K562 (cell line): ENCODE measurements around the gene CCL16. TPM values are rescaled to one million over a fixed set of nuclear protein-coding genes. Genes with fewer than 3 reads are reported as not detected.

Source experiments
- ATAC-seq: fragments of 200-7000 bp; cut with Tn5 transposase; 3 replicates; pipeline ENCODE4 v1.9.1; 2020; ENCODE audit warnings: moderate library complexity
- BruUV-seq: library from RNA; stranded (reverse); fragments of 400-500 nt; replicated peaks from 2 replicates; lab custom pipeline; 2021; lab: Mats Ljungman, UMichigan
- CTCF ChIA-PET: fragments of 300-600 bp; formaldehyde crosslinking; extraction: SDS; loops from one replicate; lab custom pipeline; 2021; ENCODE audit warnings: low intra/inter-chr PET ratio; lab: Yijun Ruan, JAX
- POLR2A ChIA-PET: fragments of 300-600, 350-650 bp; sonication (Branson Sonifier 250); formaldehyde crosslinking; extraction: SDS; loops from one replicate; lab custom pipeline; 2021; ENCODE audit warnings: antibody characterized with exemption, inconsistent platforms; lab: Yijun Ruan, JAX
- DNase-seq, 4 experiments: peaks; one replicate each; pipeline versions ENCODE4 v3.0.0 to v3.0.0-alpha.2; 2011 to 2018; ENCODE audit warnings: low spot score in 3 of 4, mixed read lengths in 3 of 4; ENCODE audit errors: extremely low read depth in 1 of 4
- FAIRE-seq: peaks from 2 replicates; lab custom pipeline; 2011; peaks lifted over from hg19 to GRCh38; lab: Jason Lieb, UNC
- H2AFZ ChIP-seq: 2 replicates; pipeline ENCODE4 v1.6.0; 2011; ENCODE audit warnings: low read depth, low read length, control low read depth, inconsistent platforms
- H3K27ac ChIP-seq: fragments of 200-600 bp; 3 replicates; pipeline ENCODE4 v1.8.0; 2011; ENCODE audit warnings: low read depth, mild to moderate bottlenecking, control low read depth, inconsistent platforms, low read length, moderate library complexity, mixed read lengths; ENCODE audit errors: extremely low read depth
- H3K27me3 ChIP-seq, 2 experiments: fragments of 300-600 bp in 1 of 2; 2 replicates in 1 of 2; 3 replicates in 1 of 2; pipeline versions ENCODE4 v1.6.0 to v1.8.0; 2011; ENCODE audit warnings: inconsistent platforms in 2 of 2, low read length in 2 of 2, mild to moderate bottlenecking in 1 of 2, mixed read lengths in 1 of 2, moderate library complexity in 1 of 2; ENCODE audit not compliant: control insufficient read depth in 2 of 2, insufficient read depth in 2 of 2
- H3K36me3 ChIP-seq: fragments of 300-600 bp; 3 replicates; pipeline ENCODE4 v1.8.0; 2011; ENCODE audit warnings: mild to moderate bottlenecking, low read length, inconsistent platforms; ENCODE audit not compliant: control insufficient read depth, insufficient read depth
- H3K4me1 ChIP-seq, 2 experiments: fragments of 200-600 bp in 1 of 2; replicated peaks in 1 of 2; 2 replicates in 1 of 2; 3 replicates in 1 of 2; pipeline versions ENCODE4 v1.5.1 to v1.8.0; 2011; ENCODE audit warnings: inconsistent platforms in 2 of 2, low read length in 2 of 2, mild to moderate bottlenecking in 1 of 2, mixed read lengths in 1 of 2, moderate library complexity in 1 of 2; ENCODE audit not compliant: control insufficient read depth in 2 of 2, insufficient read depth in 2 of 2
- H3K4me2 ChIP-seq: 2 replicates; pipeline ENCODE4 v1.6.1; 2011; ENCODE audit warnings: low read length, control low read depth, inconsistent platforms, mixed read lengths; ENCODE audit not compliant: insufficient read depth
- H3K4me3 ChIP-seq: fragments of 200-600 bp; sonication (generic), shearing (Covaris generic); 2 replicates; pipeline ENCODE4 v1.5.1; 2016; ENCODE audit warnings: control low read depth, inconsistent platforms
- H3K79me2 ChIP-seq: fragments of 200-600 bp; 3 replicates; pipeline ENCODE4 v1.8.0; 2011; ENCODE audit warnings: low read length, inconsistent platforms; ENCODE audit not compliant: control insufficient read depth, insufficient read depth
- H3K9ac ChIP-seq, 2 experiments: 2 replicates each; pipeline versions ENCODE4 v1.6.0 to v1.6.1; 2011; ENCODE audit warnings: low read depth in 2 of 2, low read length in 2 of 2, control low read depth in 1 of 2, inconsistent platforms in 1 of 2, mild to moderate bottlenecking in 1 of 2, mixed read lengths in 1 of 2; ENCODE audit not compliant: insufficient read depth in 1 of 2
- H3K9me1 ChIP-seq: one replicate; pipeline ENCODE4 v1.6.0; 2011; ENCODE audit warnings: inconsistent platforms, mild to moderate bottlenecking, low read length, moderate library complexity; ENCODE audit not compliant: control insufficient read depth, insufficient read depth
- H3K9me3 ChIP-seq: replicated peaks from 2 replicates; pipeline ENCODE4 v1.5.1; 2011; ENCODE audit warnings: low read depth, low read length, inconsistent platforms; ENCODE audit not compliant: control insufficient read depth, insufficient read depth
- H4K20me1 ChIP-seq: replicated peaks from 2 replicates; pipeline ENCODE4 v1.6.1; 2011; ENCODE audit warnings: low read length, inconsistent platforms, mixed read lengths; ENCODE audit not compliant: control insufficient read depth, insufficient read depth
- DNMT1 ChIP-seq: fragments of 450-650 bp; IDR thresholded peaks from 2 replicates; pipeline ENCODE4 v1.6.1; 2016; ENCODE audit warnings: antibody characterized with exemption, mild to moderate bottlenecking
- DPF2 ChIP-seq: fragments of 450-650 bp; IDR thresholded peaks from 2 replicates; pipeline ENCODE4 v1.6.1; 2016
- E2F4 ChIP-seq: sonication (generic); formaldehyde crosslinking; IDR thresholded peaks from 2 replicates; pipeline ENCODE4 v1.8.0; 2022; ENCODE audit warnings: mild to moderate bottlenecking, low read depth, missing genetic modification reagents
- E2F8 ChIP-seq: fragments of 450-650 bp; IDR thresholded peaks from 2 replicates; pipeline ENCODE4 v1.7.1; 2018; ENCODE audit warnings: mild to moderate bottlenecking, low read depth; ENCODE audit not compliant: partially characterized antibody
- ELK3 ChIP-seq: fragments of 450-650 bp; formaldehyde crosslinking; IDR thresholded peaks from 2 replicates; pipeline ENCODE4 v1.4.0; 2020; ENCODE audit warnings: mild to moderate bottlenecking
- FOXA3 ChIP-seq, 2 experiments: fragments of 450-650 bp in 1 of 2; sonication (generic) in 1 of 2; formaldehyde crosslinking; IDR thresholded peaks in 1 of 2; conservative IDR thresholded peaks in 1 of 2; 2 replicates each; pipeline versions ENCODE4 v1.4.0 to v1.8.0; 2020 to 2022; ENCODE audit warnings: mild to moderate bottlenecking in 2 of 2, missing genetic modification reagents in 1 of 2
- GABPA ChIP-seq: fragments of 200-800 bp; sonication (Bioruptor generic); conservative IDR thresholded peaks from 2 replicates; pipeline ENCODE4 v1.6.1; 2016; ENCODE audit warnings: low read depth, missing genetic modification characterization, missing compliant biosample characterization
- MTA1 ChIP-seq: fragments of 450-650 bp; IDR thresholded peaks from 2 replicates; pipeline ENCODE4 v1.6.1; 2017; ENCODE audit warnings: borderline replicate concordance
- PYGO2 ChIP-seq: fragments of 450-650 bp; IDR thresholded peaks from 2 replicates; pipeline ENCODE4 v1.6.1; 2016; ENCODE audit warnings: mild to moderate bottlenecking, missing genetic modification characterization, moderate library complexity, missing compliant biosample characterization
- RBM34 ChIP-seq: fragments of 200-400 bp; formaldehyde crosslinking; IDR thresholded peaks from 2 replicates; pipeline ENCODE4 v1.6.1; 2018; ENCODE audit warnings: low read length, borderline replicate concordance; ENCODE audit not compliant: insufficient read depth
- RCOR1 ChIP-seq, 2 experiments: IDR thresholded peaks; 2 replicates each; pipeline ENCODE4 v1.6.1; 2012; ENCODE audit warnings: low read depth in 2 of 2, low read length in 2 of 2, borderline replicate concordance in 1 of 2, improper control_type of control experiment in 1 of 2
- SMARCA4 ChIP-seq: fragments of 450-650 bp; IDR thresholded peaks from 2 replicates; pipeline ENCODE4 v1.6.1; 2016
- SPI1 ChIP-seq: IDR thresholded peaks from 2 replicates; pipeline ENCODE4 v1.6.1; 2011; ENCODE audit warnings: low read depth, low read length, control low read depth, borderline replicate concordance
- TRIM24 ChIP-seq, 2 experiments: fragments of 450-650 bp; IDR thresholded peaks; 2 replicates each; pipeline ENCODE4 v1.6.1; 2016
- U2AF1 ChIP-seq: fragments of 200-400 bp; formaldehyde crosslinking; optimal IDR thresholded peaks from 2 replicates; pipeline ENCODE3; 2017; ENCODE audit warnings: mild to moderate bottlenecking, low read depth, low read length, moderate library complexity
- WHSC1 ChIP-seq: IDR thresholded peaks from one replicate; pipeline ENCODE4 v1.6.1; 2012; ENCODE audit warnings: low read length, control low read depth, inconsistent platforms
- ZFP30 ChIP-seq: fragments of 250-450 bp; sonication (Bioruptor Pico); IDR thresholded peaks from 2 replicates; pipeline ENCODE4 v1.8.0; 2022; ENCODE audit warnings: moderate library complexity, mild to moderate bottlenecking, inconsistent platforms, borderline replicate concordance
- ZNF830 ChIP-seq: fragments of 250-450 bp; sonication (Bioruptor Pico); IDR thresholded peaks from 2 replicates; pipeline ENCODE4 v1.5.0; 2021; ENCODE audit warnings: mild to moderate bottlenecking
- WGBS: fragments of 100-300 bp; shearing (Covaris generic); methylation state at CpG from one replicate; pipeline ENCODE4 v1.1.6; 2016; ENCODE audit warnings: low coverage, mixed read lengths; ENCODE audit not compliant: insufficient coverage; ENCODE audit errors: missing lambda C conversion rate; 5-methylcytosine and 5-hydroxymethylcytosine counted together
- in situ Hi-C: fragments of 300-500 bp; cut with MboI; formaldehyde crosslinking; loops from 4 replicates; pipeline ENCODE4 v1.15.0; 2018; ENCODE audit warnings: inconsistent platforms, mixed read lengths
- intact Hi-C: fragments of 100-400 bp; cut with micrococcal nuclease; formaldehyde crosslinking; loops from 2 replicates; pipeline ENCODE4 v1.14.2; 2022
- polyA plus RNA-seq, 8 experiments: library from polyadenylated mRNA; depleted of rRNA in 4 of 8; stranded (reverse) in 5 of 8; unstranded in 3 of 8; fragments of >200 nt; fragmentation: Nextera tagmentation in 2 of 8; fragmentation: Illumina TruSeq in 1 of 8; extraction: Ambion mirVana in 2 of 8; extraction: Trizol in 1 of 8; gene quantifications; 2 replicates each; pipeline versions ENCODE4 v1.2.1 to v1.2.3, GENCODE V29; 2011 to 2014; ENCODE audit warnings: inconsistent platforms in 1 of 8, missing spikeins in 1 of 8
- total RNA-seq, 7 experiments: library from RNA; depleted of rRNA in 6 of 7; stranded (reverse); fragments of >200 nt in 6 of 7; fragmentation: Illumina TruSeq in 2 of 7; extraction: Trizol in 2 of 7; gene quantifications; 2 replicates each; pipeline versions ENCODE4 v1.2.1 to v1.2.3, GENCODE V29; 2011 to 2021; ENCODE audit warnings: low replicate concordance in 1 of 7

CCL16 gene
- total and polyA plus RNA-seq, 9 of the 15 experiments (the other 6 are each of a cell fraction or from before 2014, with no cell fraction given): not detected

GRCh38 chr17:35942588-35943186, 38.6 kb downstream of the CCL16 start:
- ChIA-PET POLR2A (interaction anchor here (0.8 to 1.3 kb wide), 6 partner anchors 11 to 134 kb away, joined by 3 to 9 read pairs (median 4); no protein-coding TSS in a partner anchor), CTCF (no interaction called here)
- no TSS peak for BruUV-seq
- WGBS: 0% methylated on average over 9 of the region's 9 CpGs
- Histone ChIP-seq H3K4me2 (peak overlapping the region; percentile 32), H2AFZ (peak overlapping the region; percentile 15; the same call in 1 of the 2 replicates), H3K27me3 (no peaks in the 10 kb centered on the region), H3K36me3 (no peaks in the 10 kb centered on the region), H3K9me3 (no peaks in the 10 kb centered on the region), H4K20me1 (no peaks in the 10 kb centered on the region), H3K79me2 (no peaks in the 10 kb centered on the region), H3K9ac (0 out of 4 replicates have a peak overlapping the region, but pooled peaks of 1 of the 2 experiments have one; percentile 7), H3K9me1 (peaks cover 3% of the 10 kb centered on the region), H3K4me1 (peaks cover 7 to 18% of the 10 kb centered on the region in 2 experiments; a peak in 3 of 5 replicates), H3K4me3 (no peak overlapping the region), H3K27ac (peak overlapping the region; percentile 33; the same call in 1 of the 3 replicates)
- intact Hi-C loops: loop anchor here (2.0 to 10.0 kb wide), 3 partner anchors 30 to 178 kb away; partner anchors contain the start of gene C17orf50
- peak; percentile 80 for ATAC-seq
- in situ Hi-C loops: no loop called here
- no peak for FAIRE-seq
- peak; percentile 21 to 75 (median 38) for DNase-seq
- no peak for TF ChIP-seq ZFP30 (CRISPR knock-in tag)
- no peak for TF ChIP-seq PYGO2
- no peak for TF ChIP-seq RBM34
- no peak for TF ChIP-seq U2AF1
- no peak for TF ChIP-seq ZNF830 (CRISPR knock-in tag)
- no peak for TF ChIP-seq FOXA3 (CRISPR knock-in tag; conservative IDR thresholded peaks at IDR 0.05 in 1 of 2, IDR thresholded peaks at IDR 0.05 in 1 of 2)
- no peak for TF ChIP-seq E2F8
- TF ChIP-seq ELK3 (CRISPR knock-in tag): no peak
- TF ChIP-seq TRIM24 (IDR thresholded peaks at IDR 0.05): peak in 1 of 2 experiments; percentile 58; a peak in 1 of 4 replicates
- TF ChIP-seq SMARCA4: peak; percentile 60
- peak; percentile 62; the same call in 1 of the 2 replicates for TF ChIP-seq DPF2
- TF ChIP-seq SPI1: 0 out of 2 replicates have a peak, but pooled peaks have one; percentile 8
- TF ChIP-seq E2F4 (CRISPR knock-in tag): no peak
- TF ChIP-seq DNMT1: no peak
- TF ChIP-seq RCOR1 (IDR thresholded peaks at IDR 0.05; ENCODE audit: borderline replicate concordance in 1 of 2, low read depth in 2 of 2, low read length in 2 of 2): peak in 1 of 2 experiments; percentile 88; a peak in 2 of 4 replicates
- TF ChIP-seq MTA1: no peak
- TF ChIP-seq GABPA (tag): no peak
- no peak for TF ChIP-seq WHSC1
